HuH-7 (cell line): Measurements from ENCODE around the gene SFMBT2.

Experiments
- DNase-seq: peaks from one replicate; pipeline ENCODE4 v3.0.0; 2011; ENCODE audit warnings: low spot score

The SFMBT2 gene

GRCh38 chr10:7410862-7411670, at the start of gene SFMBT2:
Gene SFMBT2, minus strand, starts transcription at chr10:7411034. Its CDS starts 29,136 bp downstream, at chr10:7381898.
- DNase-seq: no peak

- DNase-seq: no peak
Measured at GRCh38 chr10:7460006-7460405, 49.2 kb upstream of the SFMBT2 start.

DNA sequence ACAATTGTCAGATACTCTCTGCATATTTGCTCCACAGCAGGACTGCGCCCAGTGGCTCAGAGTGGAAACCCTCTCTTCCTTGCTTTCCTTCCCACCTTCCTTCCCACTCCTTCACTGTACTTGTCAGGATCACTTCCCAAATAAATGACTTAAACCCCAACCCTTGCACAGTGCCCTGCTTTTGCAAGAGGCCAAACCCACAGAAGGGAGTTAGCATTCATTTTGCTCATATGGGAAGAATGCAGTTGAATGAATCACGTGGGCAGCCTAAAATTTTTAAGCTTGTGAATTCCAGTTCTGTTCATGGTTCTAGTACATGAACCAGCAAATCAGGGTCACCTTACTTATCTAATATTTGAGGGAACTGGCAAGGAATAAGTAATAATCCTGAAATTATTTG, 47.7 kb upstream of the SFMBT2 start:
- DNase-seq: no peak

DNA sequence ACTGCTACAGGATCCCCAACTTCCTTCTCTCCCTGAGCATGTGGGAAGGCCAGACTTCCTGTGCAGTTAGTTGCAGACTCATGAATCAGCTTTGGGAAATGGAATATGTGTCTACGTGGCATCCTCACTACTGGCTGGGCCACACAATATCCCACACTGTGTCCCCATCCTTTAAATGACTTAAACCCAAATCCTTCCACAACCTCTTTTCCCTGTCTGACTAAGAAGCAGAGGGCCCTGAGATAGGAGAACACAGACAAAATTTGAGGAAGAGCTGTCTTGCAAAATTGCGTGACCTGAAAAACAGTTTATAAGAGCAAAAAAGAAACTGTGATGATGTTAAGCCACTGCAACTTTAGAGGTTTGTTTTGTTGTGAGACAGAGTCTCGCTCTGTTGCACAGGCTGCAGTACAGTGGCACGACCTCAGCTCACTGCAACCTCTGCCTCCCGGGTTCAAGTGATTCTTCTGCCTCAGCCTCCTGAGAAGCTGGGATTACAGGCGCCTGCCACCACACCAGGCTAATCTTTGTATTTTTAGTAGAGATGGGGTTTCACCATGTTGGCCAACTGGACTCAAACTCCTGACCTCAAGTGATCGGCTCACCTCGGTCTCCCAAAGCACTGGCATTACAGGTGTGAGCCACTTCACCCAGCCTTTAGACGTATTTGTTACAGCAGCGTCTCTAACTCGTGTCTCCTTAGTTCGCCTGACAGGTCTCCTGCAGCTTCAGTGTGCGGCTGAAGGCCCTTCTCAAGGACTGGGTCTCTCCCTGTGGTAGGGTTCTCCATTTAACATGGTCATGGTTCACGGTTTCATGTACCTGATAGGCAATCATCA, 46.9 kb upstream of the SFMBT2 start:
- DNase-seq: no peak

DNA sequence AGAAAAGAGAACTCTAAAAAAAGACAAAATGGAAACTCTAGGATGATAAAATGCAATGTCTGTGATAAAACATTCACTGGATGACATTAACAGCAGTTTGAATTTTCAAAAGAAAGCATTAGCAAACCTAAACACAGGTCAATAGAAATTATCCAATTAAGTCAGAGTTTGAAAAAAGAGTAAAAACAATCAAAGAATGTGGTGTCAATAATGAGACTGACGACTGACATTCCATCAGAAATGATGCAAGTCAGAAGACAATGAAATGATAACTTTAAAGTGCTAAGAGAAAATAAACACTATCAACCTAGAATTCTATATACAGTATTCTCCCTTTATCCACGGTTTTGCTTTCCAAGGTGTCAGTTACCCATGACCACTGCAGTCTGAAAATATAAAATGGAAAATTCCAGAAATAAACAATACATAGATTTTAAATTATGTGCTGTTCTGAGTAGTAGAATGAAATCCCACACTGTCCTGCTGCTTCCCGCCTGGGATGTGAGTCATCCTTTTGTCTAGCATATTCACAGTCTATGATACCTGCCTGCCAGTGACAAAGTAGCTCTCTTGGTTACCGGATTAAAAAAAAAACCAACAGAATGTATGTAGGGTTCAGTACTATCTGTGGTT, 38.3 kb upstream of the SFMBT2 start:
- no peak for DNase-seq

- DNase-seq: no peak
Measured at GRCh38 chr10:7445474-7446185, 34.8 kb upstream of the SFMBT2 start.

DNA sequence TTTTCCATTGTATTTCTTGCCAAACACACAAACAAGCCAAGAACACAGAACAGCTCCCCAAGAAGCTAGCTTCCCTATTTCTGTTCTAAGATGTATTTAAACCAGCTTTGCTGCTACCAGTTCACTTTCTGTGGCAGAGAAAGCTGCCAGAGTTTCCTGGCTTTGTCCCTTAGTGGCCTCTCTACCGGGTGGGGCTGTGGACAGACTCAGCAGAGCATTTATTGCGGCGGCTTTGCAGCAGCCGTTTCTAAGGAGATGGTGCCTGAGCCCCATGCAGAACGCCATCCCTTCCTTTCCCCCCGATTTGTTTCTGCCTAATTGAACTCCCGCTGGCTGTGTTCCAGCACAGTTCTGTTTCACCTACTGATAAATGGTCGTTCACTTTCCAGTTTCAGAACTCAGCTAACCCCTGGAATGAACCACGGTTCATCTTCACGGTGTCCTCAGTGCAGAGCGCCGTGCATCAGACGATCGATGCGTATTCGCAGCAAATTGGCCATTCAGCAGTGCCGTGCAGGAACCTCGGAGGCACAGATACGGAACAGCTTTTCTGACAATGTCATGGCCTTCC, 33.8 kb upstream of the SFMBT2 start:
- no peak for DNase-seq

GRCh38 chr10:7443036-7443435, 32.2 kb upstream of the SFMBT2 start:
- no peak for DNase-seq

- DNase-seq: no peak
Measured at GRCh38 chr10:7441403-7442147, 30.7 kb upstream of the SFMBT2 start.

DNA sequence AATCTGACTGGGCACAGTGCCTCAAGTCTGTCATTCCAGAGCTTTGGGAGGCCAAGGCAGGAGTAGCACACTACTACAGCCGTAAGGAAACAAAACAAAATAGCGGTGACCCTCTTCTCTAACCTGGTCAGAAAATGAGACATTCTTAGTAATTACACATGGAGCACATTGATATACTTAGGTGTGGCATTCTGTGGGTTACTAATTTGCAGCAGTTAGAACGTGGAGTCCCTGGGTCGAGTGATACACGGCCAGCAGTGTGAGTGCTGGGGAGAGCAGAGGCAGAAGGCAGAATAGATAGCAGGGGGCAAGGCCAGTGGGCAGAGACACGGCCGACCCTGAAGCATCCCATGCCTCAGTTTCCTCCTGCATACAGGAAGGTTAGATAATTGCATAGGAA, 28.9 kb upstream of the SFMBT2 start:
- DNase-seq: no peak

- DNase-seq: no peak
Measured at GRCh38 chr10:7438196-7438986, 27.6 kb upstream of the SFMBT2 start.

DNA sequence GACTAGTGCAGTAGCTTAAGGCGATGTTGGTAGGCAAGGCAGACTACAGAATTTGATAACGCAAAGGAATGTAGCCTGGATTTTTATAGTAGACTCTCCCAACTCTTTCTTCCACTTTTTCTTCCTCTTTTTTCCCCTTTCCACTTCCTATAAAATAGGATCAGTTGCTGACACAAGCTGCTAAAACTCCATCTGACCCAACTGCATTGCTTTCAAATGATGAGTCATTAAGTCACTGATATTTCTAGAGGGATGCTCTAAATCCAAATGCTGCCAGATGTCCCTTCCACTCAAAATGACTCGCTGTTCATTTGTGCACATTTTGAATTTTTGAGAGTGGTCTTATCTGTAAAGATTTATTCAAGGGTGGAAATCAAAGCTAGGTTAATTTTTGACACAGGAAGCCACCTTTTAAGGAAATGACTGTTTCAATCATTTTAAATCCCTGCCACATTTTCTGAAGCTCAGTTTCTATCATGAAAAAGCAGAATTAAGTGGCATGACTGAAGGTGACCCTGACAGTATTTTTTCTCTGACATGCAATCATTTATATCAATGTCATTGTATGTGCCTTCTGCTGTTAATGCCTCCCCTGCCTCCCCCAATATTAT, 25.8 kb upstream of the SFMBT2 start:
- no peak for DNase-seq

DNA sequence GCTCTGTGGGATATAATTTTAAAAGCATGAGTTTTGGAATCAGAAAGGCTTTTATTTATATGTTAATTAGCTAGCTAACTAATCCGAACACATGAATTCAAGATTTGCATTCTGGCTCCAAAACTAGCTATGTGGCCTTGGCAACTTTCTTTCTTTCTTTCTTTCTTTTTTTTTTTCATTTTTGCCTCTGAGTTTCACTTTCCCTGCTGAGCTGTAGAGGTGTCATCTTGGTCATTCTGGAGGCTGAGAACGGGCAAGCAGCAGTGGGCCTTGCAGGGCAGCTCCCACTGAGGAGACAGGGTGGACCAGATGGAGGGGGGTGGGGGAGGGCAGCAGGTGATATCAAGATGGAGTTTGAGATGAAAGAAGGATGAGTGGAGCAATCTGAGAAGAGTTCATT, 24.8 kb upstream of the SFMBT2 start:
- DNase-seq: no peak

GRCh38 chr10:7434378-7434777, 23.5 kb upstream of the SFMBT2 start:
- no peak for DNase-seq

- DNase-seq: no peak
Measured at GRCh38 chr10:7433861-7434260, 23.0 kb upstream of the SFMBT2 start.

DNA sequence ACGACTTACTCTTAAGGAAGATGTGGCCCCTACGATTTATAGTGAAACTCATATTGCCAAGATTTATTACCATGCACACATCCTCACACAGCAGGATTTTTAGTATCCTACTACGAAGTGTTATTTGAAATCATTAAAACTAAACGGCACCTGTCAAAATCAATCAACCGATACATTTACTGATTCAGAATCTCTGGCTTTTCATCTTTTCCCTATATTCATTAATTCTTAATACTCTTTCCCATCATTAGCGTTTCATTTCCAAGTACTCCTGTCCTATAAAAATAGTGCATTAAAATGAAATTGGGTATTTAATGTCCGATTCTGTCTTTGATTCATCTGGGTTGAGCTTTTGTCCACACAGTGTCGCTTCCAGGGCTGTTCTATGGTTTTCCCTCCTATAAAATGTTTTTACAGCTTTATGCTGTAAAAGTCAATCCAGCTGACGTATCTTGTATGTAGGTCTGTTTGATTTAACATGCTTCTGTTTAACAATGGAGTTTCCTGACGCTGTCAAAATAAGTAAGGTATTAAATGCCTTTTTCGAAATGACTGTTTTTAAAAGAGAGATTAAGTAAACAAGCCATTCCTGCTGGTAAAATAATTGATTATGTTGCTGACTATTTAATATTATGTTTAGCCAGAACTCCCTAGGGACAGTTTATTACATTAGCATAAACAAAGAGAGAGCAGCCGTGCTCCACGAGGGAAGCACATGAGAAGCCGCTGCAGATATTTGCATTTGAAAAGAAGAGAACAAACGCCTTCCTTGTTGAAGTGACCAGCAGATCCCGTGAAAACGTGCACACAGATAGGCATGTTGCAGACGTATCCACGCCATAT, 22.3 kb upstream of the SFMBT2 start:
- no peak for DNase-seq

DNA sequence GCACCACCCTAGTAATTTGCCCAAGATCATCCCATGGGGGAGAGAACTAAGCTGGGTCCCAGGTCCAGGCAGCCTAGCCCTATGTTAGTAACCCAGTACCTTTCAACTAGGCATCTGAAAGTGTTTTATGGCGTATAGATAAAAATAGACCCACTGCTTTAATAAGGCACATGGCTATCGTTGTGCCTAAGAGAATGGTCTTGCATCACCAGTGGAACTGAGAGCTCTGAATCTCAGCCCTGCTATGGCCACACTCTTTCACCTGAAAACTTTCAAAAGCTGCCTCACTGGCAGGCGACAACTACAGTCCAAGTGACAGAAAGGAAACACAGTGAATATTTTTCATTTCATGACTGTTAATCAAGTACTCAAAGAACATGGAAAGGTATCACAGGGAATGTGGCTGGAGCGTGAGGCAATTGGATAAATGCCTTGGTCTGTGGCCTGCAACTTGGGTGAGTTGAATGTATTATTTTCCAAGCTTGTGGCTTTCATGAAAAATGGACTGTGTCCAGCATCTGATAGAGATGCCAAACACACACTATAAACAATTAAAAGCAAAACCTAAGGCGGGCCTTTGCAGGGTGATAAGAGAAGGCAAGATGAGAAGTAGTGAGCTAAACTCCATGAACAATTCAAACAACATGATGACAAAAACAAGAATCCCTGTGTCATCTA, 18.0 kb upstream of the SFMBT2 start:
- no peak for DNase-seq

DNA sequence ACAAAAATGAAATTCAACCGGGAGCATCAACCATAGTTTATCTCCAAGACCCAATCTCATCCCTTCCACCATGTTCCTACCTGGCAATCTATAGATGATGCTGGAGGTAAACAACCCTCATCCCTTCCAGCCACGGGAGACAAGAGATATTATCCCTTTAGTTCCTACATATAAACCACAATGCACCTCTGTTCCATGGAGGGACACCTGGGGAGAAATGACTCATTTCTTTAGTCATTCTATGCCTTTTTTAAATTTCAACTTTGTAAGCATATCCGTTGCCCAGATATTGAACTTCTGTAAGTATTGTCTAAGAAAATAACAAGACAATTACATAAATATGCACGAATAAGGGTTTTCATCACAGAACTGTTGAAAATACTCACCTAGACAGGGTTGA, 15.5 kb upstream of the SFMBT2 start:
- no peak for DNase-seq
